Keratinocyte (primary cell): ENCODE data around the gene MVB12B. TPM values are rescaled to one million over a fixed set of nuclear protein-coding genes. Genes with fewer than 3 reads are reported as not detected.

Experiments used
- DNase-seq: peaks from one replicate; pipeline ENCODE4 v3.0.0-alpha.2; 2011; ENCODE audit warnings: low read depth, missing footprints, low spot score
- FAIRE-seq: peaks from 2 replicates; lab custom pipeline; 2011; peaks lifted over from hg19 to GRCh38; lab: Jason Lieb, UNC
- H2AFZ ChIP-seq: 2 replicates; pipeline ENCODE4 v1.6.0; 2012; ENCODE audit warnings: low read length, control low read depth, inconsistent platforms; ENCODE audit not compliant: control insufficient read depth
- H3K27ac ChIP-seq: 2 replicates; pipeline ENCODE4 v1.5.1; 2011; ENCODE audit warnings: low read length; ENCODE audit not compliant: control insufficient read depth, insufficient read depth
- H3K27me3 ChIP-seq: 3 replicates; pipeline ENCODE4 v1.6.0; 2011; ENCODE audit warnings: low read length; ENCODE audit not compliant: control insufficient read depth, insufficient read depth; ENCODE audit errors: extremely low read depth
- H3K36me3 ChIP-seq, 2 experiments: 2 replicates in 1 of 2; 3 replicates in 1 of 2; pipeline ENCODE4 v1.5.1; 2011; ENCODE audit warnings: low read length in 2 of 2, mild to moderate bottlenecking in 1 of 2; ENCODE audit not compliant: control insufficient read depth in 2 of 2, insufficient read depth in 2 of 2; ENCODE audit errors: extremely low read depth in 1 of 2
- H3K4me1 ChIP-seq: 3 replicates; pipeline ENCODE4 v1.5.1; 2011; ENCODE audit warnings: low read length; ENCODE audit not compliant: control insufficient read depth, insufficient read depth; ENCODE audit errors: extremely low read depth
- H3K4me2 ChIP-seq: 3 replicates; pipeline ENCODE4 v1.6.0; 2011; ENCODE audit warnings: low read depth, low read length; ENCODE audit not compliant: control insufficient read depth, insufficient read depth; ENCODE audit errors: extremely low read depth
- H3K4me3 ChIP-seq, 3 experiments: fragments of 200-600 bp in 1 of 3; sonication (generic) in 1 of 3; 2 replicates in 2 of 3; 3 replicates in 1 of 3; pipeline ENCODE4 v1.5.1; 2011 to 2016; ENCODE audit warnings: low read length in 3 of 3, mild to moderate bottlenecking in 3 of 3, control low read depth in 2 of 3, inconsistent platforms in 1 of 3, low read depth in 1 of 3, mixed read lengths in 1 of 3, mixed run types in 1 of 3, moderate library complexity in 1 of 3; ENCODE audit not compliant: control insufficient read depth in 2 of 3, insufficient read depth in 2 of 3; ENCODE audit errors: extremely low read depth in 1 of 3
- H3K79me2 ChIP-seq: 2 replicates; pipeline ENCODE4 v1.6.0; 2012; ENCODE audit warnings: low read length; ENCODE audit not compliant: control insufficient read depth, insufficient read depth
- H3K9ac ChIP-seq: 3 replicates; pipeline ENCODE4 v1.6.0; 2011; ENCODE audit warnings: low read length; ENCODE audit not compliant: control insufficient read depth, insufficient read depth; ENCODE audit errors: extremely low read depth
- H3K9me1 ChIP-seq: 3 replicates; pipeline ENCODE4 v1.6.0; 2011; ENCODE audit warnings: low read length; ENCODE audit not compliant: control insufficient read depth, insufficient read depth; ENCODE audit errors: extremely low read depth
- H3K9me3 ChIP-seq: 2 replicates; pipeline ENCODE4 v1.5.1; 2012; ENCODE audit warnings: low read depth, low read length; ENCODE audit not compliant: control insufficient read depth
- H4K20me1 ChIP-seq: 3 replicates; pipeline ENCODE4 v1.6.0; 2011; ENCODE audit warnings: low read length; ENCODE audit not compliant: control insufficient read depth, insufficient read depth; ENCODE audit errors: extremely low read depth
- EZH2 ChIP-seq: IDR thresholded peaks from one replicate; pipeline ENCODE4 v1.6.1; 2012; ENCODE audit warnings: inconsistent platforms, mild to moderate bottlenecking, low read length, moderate library complexity
- dilution Hi-C: fragments of 300-500 bp; cut with MboI; formaldehyde crosslinking; loops from one replicate; pipeline ENCODE4 v1.7.0; 2020; ENCODE audit warnings: low sequenced_read_pairs; ENCODE audit not compliant: extremely low pct_ligation_motif_present
- polyA plus RNA-seq, 5 experiments: library from polyadenylated mRNA; depleted of rRNA in 3 of 5; stranded (reverse) in 3 of 5; stranded (forward) in 1 of 5; unstranded in 1 of 5; fragments of >200 nt; gene quantifications; 1 replicate in 1 of 5; 2 replicates in 3 of 5; 3 replicates in 1 of 5; pipeline versions ENCODE4 v1.2.1 to v1.2.3, GENCODE V29; 2011 to 2012; ENCODE audit warnings: missing spikeins in 2 of 5, low read depth in 1 of 5, low replicate concordance in 1 of 5
- TF ChIP-seq, protein P1 (sequence below), 3 experiments: IDR thresholded peaks in 1 of 3; conservative IDR thresholded peaks in 1 of 3; optimal IDR thresholded peaks in 1 of 3; 2 replicates in 2 of 3; 3 replicates in 1 of 3; pipeline versions ENCODE3 to v1.5.1; 2011; ENCODE audit warnings: low read length in 3 of 3, mild to moderate bottlenecking in 3 of 3, moderate library complexity in 2 of 3, control low read depth in 1 of 3, inconsistent platforms in 1 of 3; ENCODE audit not compliant: insufficient read depth in 2 of 3; ENCODE audit errors: extremely low read depth in 1 of 3

The MVB12B gene
- polyA plus RNA-seq, 1 donor (not counting 4 experiments of a cell fraction or from before 2014, with no cell fraction given): 1.2 TPM

DNA sequence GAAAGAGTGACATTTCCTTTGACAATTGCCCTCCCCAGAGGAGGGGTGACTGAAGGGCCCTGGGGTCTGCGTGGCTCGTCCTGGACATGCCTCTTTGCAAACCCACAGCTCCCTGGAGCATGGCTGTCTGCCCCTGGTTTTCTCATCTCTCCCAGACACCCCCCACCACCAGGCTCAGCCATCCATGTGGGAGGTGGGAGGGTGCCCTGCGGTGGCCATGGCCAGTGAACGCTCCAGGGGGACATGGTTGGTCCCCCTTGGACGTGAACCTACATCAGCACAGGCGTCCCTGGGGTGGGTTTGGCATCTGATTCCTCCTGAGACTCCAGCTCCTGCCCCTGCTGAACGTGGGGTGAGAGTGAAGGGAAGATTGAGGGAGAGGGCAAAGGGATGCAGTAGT lies 219.4 kb downstream of the MVB12B start:
- dilution Hi-C loops: no loop called here

DNA sequence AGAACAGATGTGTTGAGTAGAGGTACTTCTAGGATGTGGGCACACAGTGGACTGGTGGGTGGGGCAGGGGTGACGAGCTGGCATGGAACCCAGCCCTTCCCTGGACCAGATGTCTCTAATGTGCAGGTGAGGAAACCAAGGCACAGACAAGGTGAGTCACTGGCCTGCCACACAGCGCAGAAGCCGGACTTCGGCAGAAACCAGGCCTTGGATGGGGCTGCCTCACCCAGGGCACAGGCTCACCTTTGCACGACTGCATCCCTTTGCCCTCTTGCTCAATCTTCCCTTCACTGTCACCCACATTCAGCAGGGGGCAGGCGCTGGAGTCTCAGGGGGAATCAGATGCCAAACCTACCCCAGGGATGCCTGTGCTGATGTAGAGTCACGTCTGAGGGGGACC lies 221.7 kb downstream of the MVB12B start:
- Histone ChIP-seq H3K27me3 (peaks cover 8% of the 10 kb centered on the region), H3K27ac (no peak overlapping the region), H2AFZ (no peak overlapping the region), H3K4me3 (no peak overlapping the region), H3K9me1 (no peaks in the 10 kb centered on the region), H3K79me2 (no peaks in the 10 kb centered on the region), H4K20me1 (no peaks in the 10 kb centered on the region), H3K9me3 (no peaks in the 10 kb centered on the region), H3K4me2 (no peak overlapping the region), H3K9ac (no peak overlapping the region), H3K4me1 (no peaks in the 10 kb centered on the region), H3K36me3 (no peaks in the 10 kb centered on the region)
- FAIRE-seq: no peak
- no peak for DNase-seq
- dilution Hi-C loops: no loop called here
- TF ChIP-seq, protein P1, sequence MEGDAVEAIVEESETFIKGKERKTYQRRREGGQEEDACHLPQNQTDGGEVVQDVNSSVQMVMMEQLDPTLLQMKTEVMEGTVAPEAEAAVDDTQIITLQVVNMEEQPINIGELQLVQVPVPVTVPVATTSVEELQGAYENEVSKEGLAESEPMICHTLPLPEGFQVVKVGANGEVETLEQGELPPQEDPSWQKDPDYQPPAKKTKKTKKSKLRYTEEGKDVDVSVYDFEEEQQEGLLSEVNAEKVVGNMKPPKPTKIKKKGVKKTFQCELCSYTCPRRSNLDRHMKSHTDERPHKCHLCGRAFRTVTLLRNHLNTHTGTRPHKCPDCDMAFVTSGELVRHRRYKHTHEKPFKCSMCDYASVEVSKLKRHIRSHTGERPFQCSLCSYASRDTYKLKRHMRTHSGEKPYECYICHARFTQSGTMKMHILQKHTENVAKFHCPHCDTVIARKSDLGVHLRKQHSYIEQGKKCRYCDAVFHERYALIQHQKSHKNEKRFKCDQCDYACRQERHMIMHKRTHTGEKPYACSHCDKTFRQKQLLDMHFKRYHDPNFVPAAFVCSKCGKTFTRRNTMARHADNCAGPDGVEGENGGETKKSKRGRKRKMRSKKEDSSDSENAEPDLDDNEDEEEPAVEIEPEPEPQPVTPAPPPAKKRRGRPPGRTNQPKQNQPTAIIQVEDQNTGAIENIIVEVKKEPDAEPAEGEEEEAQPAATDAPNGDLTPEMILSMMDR (optimal IDR thresholded peaks at IDR 0.05 in 1 of 3, IDR thresholded peaks at IDR 0.05 in 1 of 3, conservative IDR thresholded peaks at IDR 0.05 in 1 of 3; ENCODE audit: extremely low read depth in 1 of 3, insufficient read depth in 2 of 3, low read length in 3 of 3): no peak
- no peak for TF ChIP-seq EZH2

More for the DNA sequence above, 219.4 kb downstream of the MVB12B start:
- TF ChIP-seq, protein P1 (optimal IDR thresholded peaks at IDR 0.05 in 1 of 3, IDR thresholded peaks at IDR 0.05 in 1 of 3, conservative IDR thresholded peaks at IDR 0.05 in 1 of 3; ENCODE audit: extremely low read depth in 1 of 3, insufficient read depth in 2 of 3, low read length in 3 of 3): no peak
- no peak for TF ChIP-seq EZH2
- Histone ChIP-seq H4K20me1 (no peaks in the 10 kb centered on the region), H3K4me1 (no peaks in the 10 kb centered on the region), H3K36me3 (no peaks in the 10 kb centered on the region), H3K27me3 (peaks cover 8% of the 10 kb centered on the region), H3K4me2 (no peak overlapping the region), H3K9ac (no peak overlapping the region), H3K9me3 (no peaks in the 10 kb centered on the region), H2AFZ (no peak overlapping the region), H3K27ac (no peak overlapping the region), H3K9me1 (no peaks in the 10 kb centered on the region), H3K79me2 (no peaks in the 10 kb centered on the region), H3K4me3 (no peak overlapping the region)
- FAIRE-seq (no peak), DNase-seq (no peak)
